HepG2 (cell line): ENCODE results near the gene AGAP3. TPM values are rescaled to one million over a fixed set of nuclear protein-coding genes. Genes with fewer than 3 reads are reported as not detected.

Experiments used
- AHDC1 ChIP-seq: sonication (generic); formaldehyde crosslinking; IDR thresholded peaks from 2 replicates; pipeline ENCODE4 v1.5.1; 2020; ENCODE audit warnings: mild to moderate bottlenecking, missing genetic modification reagents, borderline replicate concordance
- CERS6 ChIP-seq: sonication (generic); formaldehyde crosslinking; IDR thresholded peaks from 2 replicates; pipeline ENCODE4 v1.5.0; 2020; ENCODE audit warnings: missing genetic modification reagents
- DMTF1 ChIP-seq: sonication (generic); formaldehyde crosslinking; IDR thresholded peaks from 2 replicates; pipeline ENCODE4 v1.4.0; 2020; ENCODE audit warnings: mild to moderate bottlenecking, missing genetic modification reagents
- FOXK1 ChIP-seq: sonication (generic); formaldehyde crosslinking; IDR thresholded peaks from 2 replicates; pipeline ENCODE4 v1.4.0; 2020; ENCODE audit warnings: low read depth, missing genetic modification reagents, borderline replicate concordance
- GATAD1 ChIP-seq: IDR thresholded peaks from 2 replicates; pipeline ENCODE4 v1.6.1; 2016; ENCODE audit warnings: missing genetic modification reagents, missing compliant biosample characterization
- HOMEZ ChIP-seq: IDR thresholded peaks from 2 replicates; pipeline ENCODE4 v1.6.1; 2016; ENCODE audit warnings: low read depth
- PHF20 ChIP-seq: sonication (generic); formaldehyde crosslinking; IDR thresholded peaks from 2 replicates; pipeline ENCODE4 v1.5.0; 2020; ENCODE audit warnings: mild to moderate bottlenecking, missing genetic modification reagents
- ZKSCAN8 ChIP-seq: IDR thresholded peaks from 2 replicates; pipeline ENCODE4 v1.6.1; 2016; ENCODE audit warnings: borderline replicate concordance, missing genetic modification reagents, missing compliant biosample characterization
- ZNF160 ChIP-seq: sonication (generic); formaldehyde crosslinking; IDR thresholded peaks from 2 replicates; pipeline ENCODE4 v1.8.0; 2022; ENCODE audit warnings: mild to moderate bottlenecking, inconsistent platforms, missing genetic modification reagents
- ZNF44 ChIP-seq: sonication (generic); formaldehyde crosslinking; IDR thresholded peaks from 2 replicates; pipeline ENCODE4 v1.5.1; 2020; ENCODE audit warnings: mild to moderate bottlenecking, missing genetic modification reagents
- polyA plus RNA-seq, 8 experiments: library from polyadenylated mRNA; depleted of rRNA in 3 of 8; stranded (reverse) in 7 of 8; unstranded in 1 of 8; fragments of >200 nt; fragmentation: Illumina TruSeq in 4 of 8; extraction: Trizol in 4 of 8; gene quantifications; 2 replicates each; pipeline versions ENCODE4 v1.2.1 to v1.2.3, GENCODE V29; 2011 to 2016; ENCODE audit warnings: low read depth in 4 of 8, missing spikeins in 1 of 8, mixed read lengths in 1 of 8; ENCODE audit not compliant: insufficient read depth in 1 of 8
- total RNA-seq, 5 experiments: library from RNA; depleted of rRNA; stranded (reverse); fragments of >200 nt; fragmentation: Illumina TruSeq; extraction: Trizol; gene quantifications; 2 replicates each; pipeline ENCODE4 v1.2.3, GENCODE V29; 2016; ENCODE audit warnings: low read depth in 1 of 5

Gene AGAP3
- total and polyA plus RNA-seq, 2 of the 13 experiments (the other 11 are each of a cell fraction or from before 2014, with no cell fraction given): 31.3 to 61.4 TPM

GRCh38 chr7:151045262-151045661 is 41.0 kb upstream of the AGAP3 start (continued):
- no peak for TF ChIP-seq AHDC1
- TF ChIP-seq ZNF44: no peak
- TF ChIP-seq PHF20 (CRISPR knock-in tag): no peak
- TF ChIP-seq HOMEZ (CRISPR knock-in tag): no peak
- TF ChIP-seq GATAD1: no peak
- TF ChIP-seq ZKSCAN8 (CRISPR knock-in tag): no peak
- no peak for TF ChIP-seq CERS6 (CRISPR knock-in tag)
- no peak for TF ChIP-seq ZNF160 (CRISPR knock-in tag)
- no peak for TF ChIP-seq FOXK1
- TF ChIP-seq DMTF1 (CRISPR knock-in tag): no peak
